ENCODE results near the gene CDC42EP5. TPM values are rescaled to one million over a fixed set of nuclear protein-coding genes. Genes with fewer than 3 reads are reported as not detected.

CDC42EP5 gene
- total and polyA plus RNA-seq, 12 donors = 0.44 to 36.0 (median 15.7) TPM

GRCh38 chr19:54456423-54457373 lies 16.4 kb downstream of the CDC42EP5 start:
- peaks cover 0 to 100% of the 10 kb centered on the region in 2 donors for H3K36me3 ChIP-seq (replicated peaks in 1 of 2)
- TF ChIP-seq, protein P1, sequence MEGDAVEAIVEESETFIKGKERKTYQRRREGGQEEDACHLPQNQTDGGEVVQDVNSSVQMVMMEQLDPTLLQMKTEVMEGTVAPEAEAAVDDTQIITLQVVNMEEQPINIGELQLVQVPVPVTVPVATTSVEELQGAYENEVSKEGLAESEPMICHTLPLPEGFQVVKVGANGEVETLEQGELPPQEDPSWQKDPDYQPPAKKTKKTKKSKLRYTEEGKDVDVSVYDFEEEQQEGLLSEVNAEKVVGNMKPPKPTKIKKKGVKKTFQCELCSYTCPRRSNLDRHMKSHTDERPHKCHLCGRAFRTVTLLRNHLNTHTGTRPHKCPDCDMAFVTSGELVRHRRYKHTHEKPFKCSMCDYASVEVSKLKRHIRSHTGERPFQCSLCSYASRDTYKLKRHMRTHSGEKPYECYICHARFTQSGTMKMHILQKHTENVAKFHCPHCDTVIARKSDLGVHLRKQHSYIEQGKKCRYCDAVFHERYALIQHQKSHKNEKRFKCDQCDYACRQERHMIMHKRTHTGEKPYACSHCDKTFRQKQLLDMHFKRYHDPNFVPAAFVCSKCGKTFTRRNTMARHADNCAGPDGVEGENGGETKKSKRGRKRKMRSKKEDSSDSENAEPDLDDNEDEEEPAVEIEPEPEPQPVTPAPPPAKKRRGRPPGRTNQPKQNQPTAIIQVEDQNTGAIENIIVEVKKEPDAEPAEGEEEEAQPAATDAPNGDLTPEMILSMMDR (IDR thresholded peaks at IDR 0.05) = no peak
- no peak for TF ChIP-seq POLR2A (IDR thresholded peaks at IDR 0.05)
- no peak for DNase-seq
- intact Hi-C loops (cut with DNase I) = no loop called here
- no peak overlapping the region for H3K27ac ChIP-seq
- no peak overlapping the region for H3K4me3 ChIP-seq
- H3K4me1 ChIP-seq (replicated peaks in 1 of 2) = peaks cover 0 to 14% of the 10 kb centered on the region in 2 donors
- H3K9me3 ChIP-seq (replicated peaks in 1 of 3) = no peaks in the 10 kb centered on the region
- no peaks in the 10 kb centered on the region for H3K27me3 ChIP-seq
- WGBS, 4 donors = 93 to 96% (median 93%) methylated on average over 30 to 51 of the region's 51 CpGs

DNA sequence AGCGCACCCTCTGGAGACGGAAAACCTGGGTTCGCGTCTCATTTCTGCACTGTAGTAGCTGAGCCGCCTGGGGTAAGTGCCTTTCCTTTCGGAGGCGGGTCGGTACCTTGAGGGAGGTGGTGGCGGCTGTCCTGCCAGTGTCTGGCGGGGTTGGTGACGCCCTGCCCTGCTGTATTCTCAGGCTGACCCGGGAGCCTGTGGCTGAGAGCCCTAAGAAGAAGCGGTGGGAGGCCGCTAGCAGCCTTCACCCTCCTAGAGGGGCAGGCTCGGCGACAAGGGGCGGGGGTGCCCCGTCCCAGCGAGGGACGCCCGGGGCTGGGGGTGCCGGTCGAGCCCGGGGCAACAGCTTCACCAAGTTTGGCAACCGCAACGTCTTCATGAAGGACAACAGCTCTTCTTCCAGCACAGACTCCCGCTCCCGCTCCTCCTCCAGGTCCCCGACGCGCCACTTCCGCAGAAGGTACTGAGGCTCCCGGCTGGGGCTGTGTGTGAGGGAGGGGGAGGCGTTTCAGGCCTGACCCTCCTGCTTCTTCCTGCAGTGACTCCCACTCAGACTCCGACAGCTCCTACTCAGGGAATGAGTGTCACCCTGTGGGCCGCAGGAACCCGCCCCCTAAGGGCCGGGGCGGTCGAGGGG lies 17.2 kb downstream of the CDC42EP5 start:
- WGBS, 4 donors = 93 to 94% (median 93%) methylated on average over 33 to 40 of the region's 40 CpGs
- no peak for DNase-seq
- Histone ChIP-seq H3K36me3 (replicated peaks in 1 of 2) (peaks cover 0 to 99% of the 10 kb centered on the region in 2 donors), H3K4me1 (replicated peaks in 1 of 2) (peaks cover 4 to 17% of the 10 kb centered on the region in 2 donors), H3K9me3 (replicated peaks in 1 of 3) (no peaks in the 10 kb centered on the region), H3K27me3 (no peaks in the 10 kb centered on the region), H3K27ac (no peak overlapping the region), H3K4me3 (no peak overlapping the region)
- TF ChIP-seq POLR2A (IDR thresholded peaks at IDR 0.05) = no peak
- TF ChIP-seq, protein P1 (IDR thresholded peaks at IDR 0.05) = no peak
- intact Hi-C loops (cut with DNase I) = no loop called here

DNA sequence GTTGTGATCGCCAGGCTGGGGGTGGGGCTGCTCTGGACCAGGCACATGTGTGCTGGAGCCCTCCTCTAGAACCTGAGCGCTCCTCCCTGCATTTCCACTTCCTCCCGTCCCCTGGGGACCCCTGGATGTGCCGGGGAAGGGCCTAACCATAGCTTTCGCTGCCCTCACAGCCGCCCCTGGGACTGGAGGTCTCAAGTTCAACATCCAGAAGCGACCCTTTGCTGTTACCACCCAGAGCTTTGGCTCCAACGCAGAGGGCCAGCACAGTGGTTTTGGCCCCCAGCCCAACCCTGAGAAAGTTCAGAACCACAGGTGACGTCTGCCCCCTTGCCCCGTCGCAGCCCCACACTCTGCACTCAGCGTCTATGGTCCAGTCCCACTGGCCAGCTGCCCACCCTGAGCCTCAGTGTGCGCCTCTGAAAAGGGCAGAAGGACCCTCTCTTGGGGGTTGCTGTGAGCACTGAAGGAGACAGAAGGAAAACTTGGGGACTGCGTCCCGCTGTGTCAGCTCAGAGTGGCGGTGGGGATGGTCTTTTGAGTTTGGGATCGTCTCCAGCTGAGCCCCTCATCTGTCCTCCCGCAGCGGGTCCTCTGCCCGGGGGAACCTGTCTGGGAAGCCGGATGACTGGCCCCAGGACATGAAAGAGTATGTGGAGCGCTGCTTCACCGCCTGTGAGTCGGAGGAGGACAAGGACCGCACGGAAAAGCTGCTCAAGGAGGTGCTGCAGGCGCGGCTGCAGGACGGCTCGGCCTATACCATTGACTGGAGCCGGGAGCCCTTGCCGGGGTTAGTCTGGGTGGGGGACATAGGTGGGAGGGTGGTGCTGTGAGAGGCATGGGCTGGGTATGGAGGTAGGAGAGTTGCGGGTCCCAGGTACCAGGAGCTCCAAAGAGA lies 18.1 kb downstream of the CDC42EP5 start:
- intact Hi-C loops (cut with DNase I) = no loop called here
- TF ChIP-seq, protein P1 (IDR thresholded peaks at IDR 0.05) = no peak
- TF ChIP-seq POLR2A (IDR thresholded peaks at IDR 0.05) = no peak
- peaks cover 11 to 23% of the 10 kb centered on the region in 2 donors for H3K4me1 ChIP-seq (replicated peaks in 1 of 2)
- H3K27me3 ChIP-seq = no peaks in the 10 kb centered on the region
- no peak for DNase-seq
- no peaks in the 10 kb centered on the region for H3K9me3 ChIP-seq (replicated peaks in 1 of 3)
- WGBS, 4 donors = 91 to 97% (median 92%) methylated on average over 21 to 33 of the region's 33 CpGs
- H3K4me3 ChIP-seq = no peak overlapping the region
- H3K27ac ChIP-seq = no peak overlapping the region
- peaks cover 0 to 90% of the 10 kb centered on the region in 2 donors for H3K36me3 ChIP-seq (replicated peaks in 1 of 2)

Measured in adrenal gland (tissue), 12 donors.